Psoas muscle (tissue), 8 donors: ENCODE data around the gene EGLN1. TPM values are rescaled to one million over a fixed set of nuclear protein-coding genes. Genes with fewer than 3 reads are reported as not detected.

Experiments used
- ATAC-seq, 4 donors: fragments of 200-7000 bp; cut with Tn5 transposase; one replicate each; pipeline ENCODE4 v1.9.1; 2020; ENCODE audit warnings: moderate library complexity in 3 of 4, mild to moderate bottlenecking in 2 of 4
- DNase-seq, 2 donors: peaks; one replicate each; pipeline ENCODE4 v3.0.0-alpha.2; 2020
- H3K27ac ChIP-seq: fragments of 200-600 bp; one replicate; pipeline ENCODE4 v1.8.0; 2022
- H3K27me3 ChIP-seq, 3 donors: fragments of 200-600 bp in 1 of 3; one replicate each; pipeline versions ENCODE4 v1.6.1 to v1.8.0; 2013 to 2022; ENCODE audit warnings: low read length in 2 of 3, mild to moderate bottlenecking in 2 of 3, moderate library complexity in 1 of 3; ENCODE audit not compliant: insufficient read depth in 3 of 3
- H3K36me3 ChIP-seq, 2 donors: fragments of 200-600 bp in 1 of 2; one replicate each; pipeline versions ENCODE4 v1.6.1 to v1.8.0; 2013 to 2022; ENCODE audit warnings: low read depth in 1 of 2, mild to moderate bottlenecking in 1 of 2, moderate library complexity in 1 of 2; ENCODE audit not compliant: insufficient read depth in 1 of 2
- H3K4me1 ChIP-seq: fragments of 200-600 bp; one replicate; pipeline ENCODE4 v1.8.0; 2022
- H3K4me3 ChIP-seq: fragments of 200-600 bp; one replicate; pipeline ENCODE4 v1.8.0; 2022; ENCODE audit warnings: mild to moderate bottlenecking
- H3K9me3 ChIP-seq: fragments of 200-600 bp; one replicate; pipeline ENCODE4 v1.8.0; 2022
- WGBS, 3 donors: extraction: QIAGEN DNeasy Blood & Tissue Kit; methylation state at CpG; one replicate each; pipeline versions ENCODE4 v1.1.6 to v1.1.7; 2013; 5-methylcytosine and 5-hydroxymethylcytosine counted together
- intact Hi-C, 2 donors: fragments of 100-400 bp; cut with DNase I; formaldehyde crosslinking; loops; one replicate each; pipeline versions ENCODE4 v1.11.0 to v1.14.2; 2022
- polyA plus RNA-seq, 3 donors: library from polyadenylated mRNA; stranded (reverse); fragments of 200-250 nt; gene quantifications; one replicate each; pipeline ENCODE4 v1.2.3, GENCODE V29; 2013
- total RNA-seq, 4 donors: library from RNA; stranded (reverse); fragmentation: NEBNext Ultra II Directional in 2 of 4; extraction: Animal tissue kit (Norgen Biotek cat#: 25700) in 2 of 4; gene quantifications; one replicate each; pipeline versions ENCODE4 v1.2.1 to v1.2.4, GENCODE V29; 2021 to 2023
- TF ChIP-seq, protein P1 (sequence below): fragments of 200-600 bp; IDR thresholded peaks from one replicate; pipeline ENCODE4 v1.8.0; 2022; ENCODE audit warnings: antibody characterized with exemption
- donor health status: healthy with polysubstance abuse.
- donor health status: DM: no; HTN: no; CAD: no; lungs with moderate emphysema.
- donor health status: Bipolar disorder and iron deficiency.
- donor health status: healthy.
- donor health status: DM: yes; HTN: yes; CAD: no.
- donor health status: DM: no; HTN: no; CAD: no.
- donor health status: DM: no; HTN: no; CAD: no.
- donor health status: DM: yes; HTN: yes; CAD: no.

The EGLN1 gene
- total and polyA plus RNA-seq, 7 donors, result 52.4 to 596 (median 230) TPM

GRCh38 chr1:231322880-231323530, 99.1 kb downstream of the EGLN1 start:
- intact Hi-C loops, result no loop called here
- Histone ChIP-seq H3K4me3 (no peak overlapping the region), H3K27me3 (no peaks in the 10 kb centered on the region), H3K4me1 (no peaks in the 10 kb centered on the region), H3K36me3 (no peaks in the 10 kb centered on the region), H3K9me3 (no peaks in the 10 kb centered on the region), H3K27ac (no peak overlapping the region)
- 74 to 82% (median 78%) methylated on average over 7 of the region's 7 CpGs for WGBS, 3 donors
- ATAC-seq, result no peak
- TF ChIP-seq, protein P1, sequence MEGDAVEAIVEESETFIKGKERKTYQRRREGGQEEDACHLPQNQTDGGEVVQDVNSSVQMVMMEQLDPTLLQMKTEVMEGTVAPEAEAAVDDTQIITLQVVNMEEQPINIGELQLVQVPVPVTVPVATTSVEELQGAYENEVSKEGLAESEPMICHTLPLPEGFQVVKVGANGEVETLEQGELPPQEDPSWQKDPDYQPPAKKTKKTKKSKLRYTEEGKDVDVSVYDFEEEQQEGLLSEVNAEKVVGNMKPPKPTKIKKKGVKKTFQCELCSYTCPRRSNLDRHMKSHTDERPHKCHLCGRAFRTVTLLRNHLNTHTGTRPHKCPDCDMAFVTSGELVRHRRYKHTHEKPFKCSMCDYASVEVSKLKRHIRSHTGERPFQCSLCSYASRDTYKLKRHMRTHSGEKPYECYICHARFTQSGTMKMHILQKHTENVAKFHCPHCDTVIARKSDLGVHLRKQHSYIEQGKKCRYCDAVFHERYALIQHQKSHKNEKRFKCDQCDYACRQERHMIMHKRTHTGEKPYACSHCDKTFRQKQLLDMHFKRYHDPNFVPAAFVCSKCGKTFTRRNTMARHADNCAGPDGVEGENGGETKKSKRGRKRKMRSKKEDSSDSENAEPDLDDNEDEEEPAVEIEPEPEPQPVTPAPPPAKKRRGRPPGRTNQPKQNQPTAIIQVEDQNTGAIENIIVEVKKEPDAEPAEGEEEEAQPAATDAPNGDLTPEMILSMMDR, result no peak
- DNase-seq, result no peak

GRCh38 chr1:231319080-231319479, 103.0 kb downstream of the EGLN1 start:
- no peak for DNase-seq
- no peaks in the 10 kb centered on the region for H3K27me3 ChIP-seq
- intact Hi-C loops, result no loop called here
- WGBS, 3 donors, result 89 to 92% (median 90%) methylated on average over 9 of the region's 9 CpGs
- TF ChIP-seq, protein P1, result no peak
- H3K4me1 ChIP-seq, result no peaks in the 10 kb centered on the region
- H3K9me3 ChIP-seq, result no peaks in the 10 kb centered on the region
- no peak overlapping the region for H3K27ac ChIP-seq
- no peaks in the 10 kb centered on the region for H3K36me3 ChIP-seq
- no peak for ATAC-seq
- no peak overlapping the region for H3K4me3 ChIP-seq

GRCh38 chr1:231318568-231318967, 103.5 kb downstream of the EGLN1 start:
- intact Hi-C loops, result no loop called here
- Histone ChIP-seq H3K9me3 (no peaks in the 10 kb centered on the region), H3K4me3 (no peak overlapping the region), H3K27me3 (no peaks in the 10 kb centered on the region), H3K27ac (no peak overlapping the region), H3K4me1 (no peaks in the 10 kb centered on the region), H3K36me3 (no peaks in the 10 kb centered on the region)
- ATAC-seq, result no peak
- DNase-seq, result no peak
- 82 to 87% (median 86%) methylated on average over 4 of the region's 4 CpGs for WGBS, 3 donors
- TF ChIP-seq, protein P1, result no peak

GRCh38 chr1:231318015-231318355, 104.1 kb downstream of the EGLN1 start:
- Histone ChIP-seq H3K9me3 (no peaks in the 10 kb centered on the region), H3K27ac (no peak overlapping the region), H3K27me3 (no peaks in the 10 kb centered on the region), H3K4me1 (no peaks in the 10 kb centered on the region), H3K4me3 (no peak overlapping the region), H3K36me3 (no peaks in the 10 kb centered on the region)
- TF ChIP-seq, protein P1, result no peak
- ATAC-seq, result no peak
- intact Hi-C loops, result no loop called here
- WGBS, 3 donors, result 95 to 96% (median 96%) methylated on average over 15 of the region's 15 CpGs
- no peak for DNase-seq
